ENCODE data around the gene POLR2E.

POLR2E gene

DNA sequence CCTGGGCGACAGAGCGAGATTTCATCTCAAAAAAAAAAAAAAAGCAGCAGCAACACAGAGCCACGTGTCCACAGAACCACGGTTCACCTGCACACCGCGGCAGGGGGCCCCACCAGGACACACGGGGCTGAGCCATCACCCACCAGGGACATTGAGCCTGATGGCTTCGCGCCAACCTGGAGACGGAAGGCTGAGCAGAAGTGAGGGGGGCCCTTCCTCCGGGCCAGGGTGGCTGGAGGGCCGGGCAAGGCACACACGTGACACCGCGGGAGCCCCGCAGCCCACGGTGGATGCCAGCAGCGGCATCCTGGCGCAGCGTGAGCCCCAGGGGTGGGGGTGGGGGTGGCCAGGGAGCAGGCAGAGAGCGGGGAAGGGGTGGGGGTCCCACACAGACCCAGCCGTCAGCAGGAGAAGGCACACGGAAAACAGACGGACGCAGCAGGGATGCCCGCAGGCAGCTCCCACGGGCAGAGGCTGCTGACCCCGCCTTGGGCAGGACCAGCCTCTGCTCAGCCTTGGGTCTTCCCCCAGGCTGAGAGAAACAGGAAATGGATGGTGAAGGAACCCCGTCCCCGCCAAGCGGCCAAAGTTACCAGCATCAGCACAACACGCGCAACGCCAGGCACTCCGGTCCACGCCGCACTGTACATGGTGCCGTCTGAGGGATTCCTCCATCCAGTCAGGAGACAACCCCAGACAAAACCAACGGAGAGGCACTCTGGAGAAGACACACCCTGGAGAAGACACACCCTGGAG, 45.3 kb upstream of the POLR2E start:
- H3K4ac ChIP-seq (ENCODE audit: low read depth, low read length), result no peak overlapping the region
- peaks cover 12% of the 10 kb centered on the region for H3K9me3 ChIP-seq (ENCODE audit: insufficient read depth, low read depth, low read length)
- no peak overlapping the region for H2BK12ac ChIP-seq (ENCODE audit: low read length)
- no peak overlapping the region for H3K14ac ChIP-seq (ENCODE audit: low read length)
- no peak overlapping the region for H4K8ac ChIP-seq (ENCODE audit: low read depth, low read length)
- no peaks in the 10 kb centered on the region for H3K27me3 ChIP-seq (ENCODE audit: insufficient read depth, low read length)
- H2AFZ ChIP-seq (ENCODE audit: insufficient read depth, low read length, poor library complexity), result no peak overlapping the region
- no peak overlapping the region for H3K9ac ChIP-seq (ENCODE audit: low read length)
- no peak overlapping the region for H3K27ac ChIP-seq (ENCODE audit: low read depth, low read length)
- H3K36me3 ChIP-seq (ENCODE audit: control insufficient read depth in 1 of 2, insufficient read depth in 2 of 2, low read length in 2 of 2), result peaks cover 21 to 26% of the 10 kb centered on the region in 2 experiments
- no CpG with 5 or more reads among the region's 39 CpGs for WGBS (ENCODE audit: extremely low coverage, insufficient coverage, insufficient read length)
- H3K4me1 ChIP-seq (ENCODE audit: control insufficient read depth in 1 of 2, insufficient read depth in 2 of 2, low read length in 2 of 2), result no peaks in the 10 kb centered on the region
- H3K79me1 ChIP-seq (ENCODE audit: low read length), result no peaks in the 10 kb centered on the region
- no peak overlapping the region for H3K4me3 ChIP-seq (ENCODE audit: low read depth, low read length)
- H3K18ac ChIP-seq (ENCODE audit: low read length), result no peak overlapping the region
- no peak overlapping the region for H4K12ac ChIP-seq (ENCODE audit: low read depth, low read length)
- H3K79me2 ChIP-seq (ENCODE audit: control insufficient read depth, insufficient read depth, low read length, poor library complexity), result no peaks in the 10 kb centered on the region
- H2BK120ac ChIP-seq (ENCODE audit: insufficient read depth, low read length, poor library complexity), result no peak overlapping the region
- no peak overlapping the region for H4K91ac ChIP-seq (ENCODE audit: low read depth, low read length)
- H3K4me2 ChIP-seq (ENCODE audit: low read length), result no peak overlapping the region
- no peak overlapping the region for H2AK5ac ChIP-seq (ENCODE audit: low read length)
- no peak for DNase-seq
- no peak overlapping the region for H2BK5ac ChIP-seq (ENCODE audit: low read depth, low read length, poor library complexity)
- H3K23ac ChIP-seq (ENCODE audit: low read length), result no peak overlapping the region

DNA sequence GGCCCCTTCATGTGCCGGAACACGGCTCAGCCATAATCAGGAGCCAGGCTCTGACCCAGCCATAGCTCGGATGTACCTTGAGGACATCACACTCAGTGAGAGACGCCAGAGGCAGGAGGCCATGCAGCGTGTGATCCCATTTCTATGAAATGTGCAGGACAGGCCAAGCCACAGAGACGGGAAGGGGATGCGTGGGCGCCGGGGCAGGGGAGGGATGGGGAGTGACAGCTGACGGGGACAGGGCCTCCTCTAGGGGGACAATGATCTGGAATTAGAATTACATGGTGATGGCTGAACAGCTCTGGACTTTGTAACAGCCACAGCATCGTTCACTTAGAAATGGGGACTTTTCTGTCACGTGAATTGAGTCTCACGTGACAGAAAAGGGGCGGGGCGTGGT, 44.0 kb upstream of the POLR2E start:
- no peak overlapping the region for H4K91ac ChIP-seq (ENCODE audit: low read depth, low read length)
- no peak overlapping the region for H2BK12ac ChIP-seq (ENCODE audit: low read length)
- no peak overlapping the region for H2BK120ac ChIP-seq (ENCODE audit: insufficient read depth, low read length, poor library complexity)
- no peak overlapping the region for H3K14ac ChIP-seq (ENCODE audit: low read length)
- peaks cover 21 to 27% of the 10 kb centered on the region in 2 experiments for H3K36me3 ChIP-seq (ENCODE audit: control insufficient read depth in 1 of 2, insufficient read depth in 2 of 2, low read length in 2 of 2)
- H3K27ac ChIP-seq (ENCODE audit: low read depth, low read length), result no peak overlapping the region
- H3K23ac ChIP-seq (ENCODE audit: low read length), result no peak overlapping the region
- peaks cover 12% of the 10 kb centered on the region for H3K9me3 ChIP-seq (ENCODE audit: insufficient read depth, low read depth, low read length)
- H3K27me3 ChIP-seq (ENCODE audit: insufficient read depth, low read length), result no peaks in the 10 kb centered on the region
- no peak overlapping the region for H3K4me2 ChIP-seq (ENCODE audit: low read length)
- no peak overlapping the region for H4K8ac ChIP-seq (ENCODE audit: low read depth, low read length)
- no peak overlapping the region for H2AFZ ChIP-seq (ENCODE audit: insufficient read depth, low read length, poor library complexity)
- H3K18ac ChIP-seq (ENCODE audit: low read length), result no peak overlapping the region
- H4K12ac ChIP-seq (ENCODE audit: low read depth, low read length), result no peak overlapping the region
- no peak overlapping the region for H2BK5ac ChIP-seq (ENCODE audit: low read depth, low read length, poor library complexity)
- H3K4me3 ChIP-seq (ENCODE audit: low read depth, low read length), result no peak overlapping the region
- no peak overlapping the region for H3K4ac ChIP-seq (ENCODE audit: low read depth, low read length)
- no peak overlapping the region for H3K9ac ChIP-seq (ENCODE audit: low read length)
- WGBS (ENCODE audit: extremely low coverage, insufficient coverage, insufficient read length), result no CpG with 5 or more reads among the region's 15 CpGs
- no peak overlapping the region for H2AK5ac ChIP-seq (ENCODE audit: low read length)
- H3K4me1 ChIP-seq (ENCODE audit: control insufficient read depth in 1 of 2, insufficient read depth in 2 of 2, low read length in 2 of 2), result peaks cover 0 to 3% of the 10 kb centered on the region in 2 experiments
- no peaks in the 10 kb centered on the region for H3K79me1 ChIP-seq (ENCODE audit: low read length)
- DNase-seq, result no peak
- no peaks in the 10 kb centered on the region for H3K79me2 ChIP-seq (ENCODE audit: control insufficient read depth, insufficient read depth, low read length, poor library complexity)

DNA sequence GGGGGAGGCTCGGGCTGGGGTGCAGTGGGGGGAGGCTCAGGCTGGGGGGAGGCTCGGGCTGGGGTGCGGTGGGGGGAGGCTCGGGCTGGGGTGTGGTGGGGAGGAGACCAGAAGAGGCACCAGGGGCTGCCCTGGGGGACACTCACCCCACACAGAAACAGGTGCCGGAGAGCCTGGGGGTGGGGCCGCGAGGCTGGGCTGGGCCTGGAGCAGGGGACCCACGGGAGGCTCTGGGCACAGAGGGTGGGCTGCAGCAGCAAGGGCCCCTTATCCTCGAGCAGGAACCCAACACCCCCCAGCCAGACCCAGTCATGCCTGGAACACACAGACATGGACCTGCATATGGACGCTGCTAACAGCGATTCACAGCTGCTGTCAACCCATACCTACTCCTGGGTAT, 42.9 kb upstream of the POLR2E start:
- Histone ChIP-seq H3K27me3 (ENCODE audit: insufficient read depth, low read length) (no peaks in the 10 kb centered on the region), H3K4me3 (ENCODE audit: low read depth, low read length) (no peak overlapping the region), H3K9ac (ENCODE audit: low read length) (no peak overlapping the region), H4K12ac (ENCODE audit: low read depth, low read length) (no peak overlapping the region), H2BK5ac (ENCODE audit: low read depth, low read length, poor library complexity) (no peak overlapping the region), H3K4me2 (ENCODE audit: low read length) (no peak overlapping the region), H3K4me1 (ENCODE audit: control insufficient read depth in 1 of 2, insufficient read depth in 2 of 2, low read length in 2 of 2) (peaks cover 0 to 5% of the 10 kb centered on the region in 2 experiments), H4K91ac (ENCODE audit: low read depth, low read length) (no peak overlapping the region), H2BK12ac (ENCODE audit: low read length) (no peak overlapping the region), H2AK5ac (ENCODE audit: low read length) (no peak overlapping the region), H3K4ac (ENCODE audit: low read depth, low read length) (no peak overlapping the region), H2AFZ (ENCODE audit: insufficient read depth, low read length, poor library complexity) (no peak overlapping the region), H3K23ac (ENCODE audit: low read length) (no peak overlapping the region), H3K79me1 (ENCODE audit: low read length) (no peaks in the 10 kb centered on the region), H4K8ac (ENCODE audit: low read depth, low read length) (no peak overlapping the region), H3K79me2 (ENCODE audit: control insufficient read depth, insufficient read depth, low read length, poor library complexity) (no peaks in the 10 kb centered on the region), H3K14ac (ENCODE audit: low read length) (no peak overlapping the region), H3K27ac (ENCODE audit: low read depth, low read length) (no peak overlapping the region), H2BK120ac (ENCODE audit: insufficient read depth, low read length, poor library complexity) (no peak overlapping the region), H3K9me3 (ENCODE audit: insufficient read depth, low read depth, low read length) (peaks cover 7% of the 10 kb centered on the region), H3K36me3 (ENCODE audit: control insufficient read depth in 1 of 2, insufficient read depth in 2 of 2, low read length in 2 of 2) (peaks cover 11 to 28% of the 10 kb centered on the region in 2 experiments), H3K18ac (ENCODE audit: low read length) (no peak overlapping the region)
- WGBS (ENCODE audit: extremely low coverage, insufficient coverage, insufficient read length), result no CpG with 5 or more reads among the region's 11 CpGs
- no peak for DNase-seq

DNA sequence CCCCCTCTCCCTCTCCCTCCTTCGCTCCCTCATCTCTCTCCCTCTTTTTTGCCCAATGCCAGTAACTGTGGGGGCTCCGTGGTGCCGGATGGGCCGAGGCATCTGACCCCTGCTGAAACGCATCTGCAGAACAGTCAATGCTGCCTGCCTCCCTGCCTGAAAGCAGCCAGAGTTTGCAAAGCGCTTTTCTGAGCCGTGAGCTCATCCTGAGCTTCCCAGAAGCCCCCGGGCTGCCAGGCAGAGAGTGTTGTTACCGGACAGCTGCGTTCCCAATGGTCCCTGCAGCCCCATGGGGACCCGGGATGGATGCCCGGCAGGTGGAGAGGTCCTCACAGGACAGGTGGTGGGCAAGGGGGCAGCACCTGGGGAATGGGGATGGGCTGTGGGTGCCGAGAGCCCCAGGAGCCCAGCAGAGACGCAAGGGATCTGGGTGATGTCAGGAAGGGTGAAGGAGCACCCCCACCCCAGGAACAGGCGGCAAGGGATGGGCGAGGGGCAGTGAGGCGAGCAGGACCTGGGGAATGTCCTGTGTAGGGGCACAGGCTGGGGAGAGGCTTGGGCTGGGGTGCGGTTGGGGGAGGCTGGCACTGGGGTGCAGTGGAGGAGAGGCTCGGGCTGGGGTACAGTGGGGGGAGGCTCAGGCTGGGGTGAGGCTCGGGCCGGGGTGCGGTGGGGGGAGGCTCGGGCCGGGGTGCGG, 41.6 kb upstream of the POLR2E start:
- H3K27ac ChIP-seq (ENCODE audit: low read depth, low read length), result no peak overlapping the region
- no peak overlapping the region for H2AK5ac ChIP-seq (ENCODE audit: low read length)
- H4K8ac ChIP-seq (ENCODE audit: low read depth, low read length), result no peak overlapping the region
- DNase-seq, result no peak
- peaks cover 7 to 24% of the 10 kb centered on the region in 2 experiments for H3K36me3 ChIP-seq (ENCODE audit: control insufficient read depth in 1 of 2, insufficient read depth in 2 of 2, low read length in 2 of 2)
- no peak overlapping the region for H3K4me2 ChIP-seq (ENCODE audit: low read length)
- no peak overlapping the region for H4K12ac ChIP-seq (ENCODE audit: low read depth, low read length)
- no peaks in the 10 kb centered on the region for H3K9me3 ChIP-seq (ENCODE audit: insufficient read depth, low read depth, low read length)
- H3K27me3 ChIP-seq (ENCODE audit: insufficient read depth, low read length), result no peaks in the 10 kb centered on the region
- H2BK5ac ChIP-seq (ENCODE audit: low read depth, low read length, poor library complexity), result no peak overlapping the region
- H2BK12ac ChIP-seq (ENCODE audit: low read length), result no peak overlapping the region
- no peak overlapping the region for H3K4me3 ChIP-seq (ENCODE audit: low read depth, low read length)
- H3K23ac ChIP-seq (ENCODE audit: low read length), result no peak overlapping the region
- no peak overlapping the region for H2BK120ac ChIP-seq (ENCODE audit: insufficient read depth, low read length, poor library complexity)
- no peak overlapping the region for H3K4ac ChIP-seq (ENCODE audit: low read depth, low read length)
- no peak overlapping the region for H2AFZ ChIP-seq (ENCODE audit: insufficient read depth, low read length, poor library complexity)
- H4K91ac ChIP-seq (ENCODE audit: low read depth, low read length), result no peak overlapping the region
- H3K18ac ChIP-seq (ENCODE audit: low read length), result no peak overlapping the region
- H3K14ac ChIP-seq (ENCODE audit: low read length), result no peak overlapping the region
- H3K79me2 ChIP-seq (ENCODE audit: control insufficient read depth, insufficient read depth, low read length, poor library complexity), result peaks cover 3% of the 10 kb centered on the region
- no peak overlapping the region for H3K9ac ChIP-seq (ENCODE audit: low read length)
- peaks cover 12% of the 10 kb centered on the region in 2 experiments for H3K4me1 ChIP-seq (ENCODE audit: control insufficient read depth in 1 of 2, insufficient read depth in 2 of 2, low read length in 2 of 2)
- no CpG with 5 or more reads among the region's 25 CpGs for WGBS (ENCODE audit: extremely low coverage, insufficient coverage, insufficient read length)
- H3K79me1 ChIP-seq (ENCODE audit: low read length), result peaks cover 5% of the 10 kb centered on the region

All from trophoblast cell (in vitro differentiated cells and primary cell).